Activated naive CD4-positive, alpha-beta T cell treated with anti-CD3 and anti-CD28 coated beads, Interleukin-2, amount 50 U/mL, for 16 hours (primary cell): ENCODE measurements around the gene WRAP73.

Experiments used
- DNase-seq: peaks from one replicate; pipeline ENCODE4 v3.0.0-alpha.2; 2020

WRAP73 gene

GRCh38 chr1:3645666-3646355, 4.1 kb downstream of the WRAP73 start:
- no peak for DNase-seq

- no peak for DNase-seq
These were observed 4.7 kb downstream of the WRAP73 start for GRCh38 chr1:3645247-3645646.

GRCh38 chr1:3644273-3644672, 5.6 kb downstream of the WRAP73 start:
- DNase-seq, result no peak

GRCh38 chr1:3642919-3643675, 6.8 kb downstream of the WRAP73 start:
- DNase-seq, result no peak

- no peak for DNase-seq
These were observed 8.1 kb downstream of the WRAP73 start for GRCh38 chr1:3641816-3642215.

- no peak for DNase-seq
These were observed 8.7 kb downstream of the WRAP73 start for GRCh38 chr1:3641046-3641760.

GRCh38 chr1:3640121-3640837, 9.6 kb downstream of the WRAP73 start:
- no peak for DNase-seq

- DNase-seq, result no peak
These were observed 10.4 kb downstream of the WRAP73 start for GRCh38 chr1:3639397-3639911.

- DNase-seq, result no peak
These were observed 11.2 kb downstream of the WRAP73 start for GRCh38 chr1:3638676-3639075.

- no peak for DNase-seq
These were observed 11.9 kb downstream of the WRAP73 start for GRCh38 chr1:3638027-3638426.

- DNase-seq, result no peak
These were observed 13.4 kb downstream of the WRAP73 start for GRCh38 chr1:3636531-3636930.

GRCh38 chr1:3636080-3636479, 13.8 kb downstream of the WRAP73 start:
- DNase-seq, result no peak

GRCh38 chr1:3634059-3634800, 15.7 kb downstream of the WRAP73 start:
- no peak for DNase-seq

GRCh38 chr1:3633344-3634058, 16.4 kb downstream of the WRAP73 start:
- no peak for DNase-seq

- no peak for DNase-seq
These were observed 17.1 kb downstream of the WRAP73 start for GRCh38 chr1:3632716-3633343.

- DNase-seq, result no peak
These were observed 17.6 kb downstream of the WRAP73 start for GRCh38 chr1:3632298-3632697.

- no peak for DNase-seq
These were observed 18.3 kb downstream of the WRAP73 start for GRCh38 chr1:3631320-3632260.

GRCh38 chr1:3630914-3631313, 19.0 kb downstream of the WRAP73 start:
- DNase-seq, result no peak

GRCh38 chr1:3630161-3630611, 19.7 kb downstream of the WRAP73 start:
- DNase-seq, result no peak
